Loucy (cell line): ENCODE data around the gene ITGB7.

ENCODE experiments used
- EZH2phosphoT487 ChIP-seq: fragments of 200-600 bp; IDR thresholded peaks from 2 replicates; pipeline ENCODE4 v1.6.1; 2018; ENCODE audit warnings: antibody characterized with exemption, mild to moderate bottlenecking, moderate library complexity, borderline replicate concordance
- TF ChIP-seq, protein P1 (sequence below): fragments of 200-600 bp; sonication (generic); conservative IDR thresholded peaks from 2 replicates; pipeline ENCODE4 v1.5.1; 2014; ENCODE audit warnings: mild to moderate bottlenecking, antibody characterized with exemption, low read length

DNA sequence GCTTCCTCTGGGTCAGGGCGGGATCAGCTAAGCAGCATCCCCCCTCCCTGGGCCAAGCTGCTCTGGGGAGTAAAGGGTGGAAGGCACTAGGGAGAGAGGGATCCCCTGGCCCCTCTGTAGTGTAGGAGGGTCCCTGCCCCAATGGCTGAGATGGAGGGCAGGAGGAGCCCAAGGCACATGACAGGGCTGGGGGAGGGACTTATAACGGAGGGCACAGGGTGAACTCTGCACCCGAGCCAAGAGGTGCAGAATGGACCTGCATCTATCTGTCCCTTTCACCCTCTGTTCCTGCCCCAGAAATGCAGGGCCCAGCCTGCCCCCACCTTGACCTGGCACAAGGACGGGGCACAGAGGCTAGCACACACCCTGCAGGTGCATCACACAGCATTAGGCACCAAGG lies 3.8 kb upstream of the ITGB7 start:
- TF ChIP-seq, protein P1, sequence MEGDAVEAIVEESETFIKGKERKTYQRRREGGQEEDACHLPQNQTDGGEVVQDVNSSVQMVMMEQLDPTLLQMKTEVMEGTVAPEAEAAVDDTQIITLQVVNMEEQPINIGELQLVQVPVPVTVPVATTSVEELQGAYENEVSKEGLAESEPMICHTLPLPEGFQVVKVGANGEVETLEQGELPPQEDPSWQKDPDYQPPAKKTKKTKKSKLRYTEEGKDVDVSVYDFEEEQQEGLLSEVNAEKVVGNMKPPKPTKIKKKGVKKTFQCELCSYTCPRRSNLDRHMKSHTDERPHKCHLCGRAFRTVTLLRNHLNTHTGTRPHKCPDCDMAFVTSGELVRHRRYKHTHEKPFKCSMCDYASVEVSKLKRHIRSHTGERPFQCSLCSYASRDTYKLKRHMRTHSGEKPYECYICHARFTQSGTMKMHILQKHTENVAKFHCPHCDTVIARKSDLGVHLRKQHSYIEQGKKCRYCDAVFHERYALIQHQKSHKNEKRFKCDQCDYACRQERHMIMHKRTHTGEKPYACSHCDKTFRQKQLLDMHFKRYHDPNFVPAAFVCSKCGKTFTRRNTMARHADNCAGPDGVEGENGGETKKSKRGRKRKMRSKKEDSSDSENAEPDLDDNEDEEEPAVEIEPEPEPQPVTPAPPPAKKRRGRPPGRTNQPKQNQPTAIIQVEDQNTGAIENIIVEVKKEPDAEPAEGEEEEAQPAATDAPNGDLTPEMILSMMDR = no peak
- TF ChIP-seq EZH2phosphoT487 = no peak
